Smooth muscle cell (in vitro differentiated cells): ENCODE results near the gene MRPL30. TPM values are rescaled to one million over a fixed set of nuclear protein-coding genes. Genes with fewer than 3 reads are reported as not detected.

Experiments
- DNase-seq: peaks from one replicate; lab custom pipeline; 2025; ENCODE audit not compliant: unreplicated experiment; lab: John Stamatoyannopoulos, UW
- H2AFZ ChIP-seq: fragments of 200-600 bp; sonication (generic); 2 replicates; pipeline ENCODE4 v1.6.0; 2016; ENCODE audit warnings: antibody characterized with exemption, low read depth, mild to moderate bottlenecking
- H3F3A ChIP-seq: fragments of 200-600 bp; sonication (generic); 2 replicates; pipeline ENCODE4 v1.6.0; 2017; ENCODE audit warnings: antibody characterized with exemption, low read depth
- H3K27ac ChIP-seq: fragments of 200-600 bp; sonication (generic); 2 replicates; pipeline ENCODE4 v1.5.1; 2016; ENCODE audit warnings: low read depth, mild to moderate bottlenecking
- H3K27me3 ChIP-seq: fragments of 200-600 bp; sonication (generic); 2 replicates; pipeline ENCODE4 v1.6.1; 2016; ENCODE audit warnings: low read depth, mild to moderate bottlenecking
- H3K36me3 ChIP-seq: fragments of 200-600 bp; sonication (generic); 2 replicates; pipeline ENCODE4 v1.5.1; 2016; ENCODE audit warnings: low read depth
- H3K4me1 ChIP-seq: fragments of 200-600 bp; sonication (generic); 2 replicates; pipeline ENCODE4 v1.5.1; 2016; ENCODE audit warnings: low read depth
- H3K4me2 ChIP-seq: fragments of 200-600 bp; sonication (generic); 2 replicates; pipeline ENCODE4 v1.6.0; 2016; ENCODE audit warnings: mild to moderate bottlenecking
- H3K4me3 ChIP-seq: fragments of 200-600 bp; sonication (generic); 2 replicates; pipeline ENCODE4 v1.5.1; 2016; ENCODE audit warnings: mild to moderate bottlenecking
- H3K79me2 ChIP-seq: fragments of 200-600 bp; sonication (generic); 2 replicates; pipeline ENCODE4 v1.6.0; 2016; ENCODE audit warnings: low read depth, mild to moderate bottlenecking
- H3K9ac ChIP-seq: fragments of 200-600 bp; sonication (generic); 2 replicates; pipeline ENCODE4 v1.6.0; 2016; ENCODE audit warnings: low read depth
- H3K9me3 ChIP-seq: fragments of 200-600 bp; sonication (generic); replicated peaks from 2 replicates; pipeline ENCODE4 v1.5.1; 2016; ENCODE audit warnings: low read depth
- H4K20me1 ChIP-seq: fragments of 200-600 bp; sonication (generic); 2 replicates; pipeline ENCODE4 v1.6.0; 2016; ENCODE audit warnings: low read depth
- WGBS: methylation state at CpG from one replicate; pipeline ENCODE4 v1.1.7; 2016; ENCODE audit warnings: low lambda C conversion rate; 5-methylcytosine and 5-hydroxymethylcytosine counted together
- polyA plus RNA-seq: library from polyadenylated mRNA; unstranded; fragments of >200 nt; fragmentation: Nextera tagmentation; extraction: Ambion mirVana; gene quantifications from 2 replicates; pipeline ENCODE4 v1.2.1, GENCODE V29; 2016
- total RNA-seq: library from RNA; depleted of rRNA; stranded (reverse); fragments of >200 nt; gene quantifications from 2 replicates; pipeline ENCODE4 v1.2.3, GENCODE V29; 2014
- TF ChIP-seq, protein P1 (sequence below): fragments of 200-600 bp; sonication (generic); IDR thresholded peaks from 2 replicates; pipeline ENCODE4 v1.5.1; 2017; ENCODE audit warnings: borderline replicate concordance, mild to moderate bottlenecking, antibody characterized with exemption; ENCODE audit not compliant: insufficient read depth, poor library complexity, severe bottlenecking

The MRPL30 gene
- total and polyA plus RNA-seq, 2 experiments from 2014 or later = 18.8 to 23.1 TPM

DNA sequence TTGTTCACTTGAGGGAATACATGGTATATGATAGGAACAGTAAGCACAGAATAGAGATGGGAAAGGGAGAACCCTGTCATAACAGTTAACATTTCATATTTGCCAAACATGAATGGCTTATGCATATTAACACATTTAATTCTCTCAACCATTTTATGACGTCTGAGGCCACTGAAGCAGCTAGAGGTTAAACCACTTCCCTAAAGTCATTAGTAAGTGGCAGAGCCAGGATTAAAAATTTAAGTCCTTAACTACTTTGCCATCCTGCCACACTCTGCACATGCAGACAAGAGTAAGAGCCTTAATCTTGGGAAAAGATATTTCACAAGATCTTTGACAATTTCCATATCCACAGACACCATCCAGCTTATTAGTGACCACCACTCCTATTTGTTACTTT, 24.1 kb upstream of the MRPL30 start:
- Histone ChIP-seq H3K27ac (no peak overlapping the region), H3K4me1 (peaks cover 10% of the 10 kb centered on the region), H3K79me2 (no peaks in the 10 kb centered on the region), H3K9me3 (no peaks in the 10 kb centered on the region), H4K20me1 (no peaks in the 10 kb centered on the region), H3K4me3 (no peak overlapping the region), H3F3A (no peaks in the 10 kb centered on the region), H2AFZ (no peak overlapping the region), H3K36me3 (no peaks in the 10 kb centered on the region), H3K9ac (no peak overlapping the region), H3K4me2 (no peak overlapping the region), H3K27me3 (no peaks in the 10 kb centered on the region)
- 85% methylated on average over 1 of the region's 1 CpG for WGBS
- TF ChIP-seq, protein P1, sequence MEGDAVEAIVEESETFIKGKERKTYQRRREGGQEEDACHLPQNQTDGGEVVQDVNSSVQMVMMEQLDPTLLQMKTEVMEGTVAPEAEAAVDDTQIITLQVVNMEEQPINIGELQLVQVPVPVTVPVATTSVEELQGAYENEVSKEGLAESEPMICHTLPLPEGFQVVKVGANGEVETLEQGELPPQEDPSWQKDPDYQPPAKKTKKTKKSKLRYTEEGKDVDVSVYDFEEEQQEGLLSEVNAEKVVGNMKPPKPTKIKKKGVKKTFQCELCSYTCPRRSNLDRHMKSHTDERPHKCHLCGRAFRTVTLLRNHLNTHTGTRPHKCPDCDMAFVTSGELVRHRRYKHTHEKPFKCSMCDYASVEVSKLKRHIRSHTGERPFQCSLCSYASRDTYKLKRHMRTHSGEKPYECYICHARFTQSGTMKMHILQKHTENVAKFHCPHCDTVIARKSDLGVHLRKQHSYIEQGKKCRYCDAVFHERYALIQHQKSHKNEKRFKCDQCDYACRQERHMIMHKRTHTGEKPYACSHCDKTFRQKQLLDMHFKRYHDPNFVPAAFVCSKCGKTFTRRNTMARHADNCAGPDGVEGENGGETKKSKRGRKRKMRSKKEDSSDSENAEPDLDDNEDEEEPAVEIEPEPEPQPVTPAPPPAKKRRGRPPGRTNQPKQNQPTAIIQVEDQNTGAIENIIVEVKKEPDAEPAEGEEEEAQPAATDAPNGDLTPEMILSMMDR = no peak
- no peak for DNase-seq

GRCh38 chr2:99158599-99158998, 22.4 kb upstream of the MRPL30 start:
- 87% methylated on average over 5 of the region's 5 CpGs for WGBS
- TF ChIP-seq, protein P1 = no peak
- H3K27ac ChIP-seq = no peak overlapping the region

GRCh38 chr2:99159594-99159993, 21.4 kb upstream of the MRPL30 start:
- Histone ChIP-seq H3F3A (no peaks in the 10 kb centered on the region), H3K4me2 (no peak overlapping the region), H4K20me1 (no peaks in the 10 kb centered on the region), H3K4me1 (peaks cover 5% of the 10 kb centered on the region), H3K4me3 (no peak overlapping the region), H3K27me3 (no peaks in the 10 kb centered on the region), H3K9ac (no peak overlapping the region), H3K9me3 (no peaks in the 10 kb centered on the region), H3K79me2 (no peaks in the 10 kb centered on the region), H3K36me3 (no peaks in the 10 kb centered on the region), H2AFZ (no peak overlapping the region), H3K27ac (no peak overlapping the region)
- DNase-seq = no peak
- WGBS = 87% methylated on average over 4 of the region's 4 CpGs
- TF ChIP-seq, protein P1 = no peak

More at GRCh38 chr2:99158599-99158998, 22.4 kb upstream of the MRPL30 start:
- Histone ChIP-seq H3K9me3 (no peaks in the 10 kb centered on the region), H2AFZ (no peak overlapping the region), H3K4me3 (no peak overlapping the region), H3K27me3 (no peaks in the 10 kb centered on the region), H3K4me2 (no peak overlapping the region), H4K20me1 (no peaks in the 10 kb centered on the region), H3K79me2 (no peaks in the 10 kb centered on the region), H3K36me3 (no peaks in the 10 kb centered on the region), H3F3A (no peaks in the 10 kb centered on the region), H3K9ac (no peak overlapping the region), H3K4me1 (peaks cover 10% of the 10 kb centered on the region)
- DNase-seq = no peak

DNA sequence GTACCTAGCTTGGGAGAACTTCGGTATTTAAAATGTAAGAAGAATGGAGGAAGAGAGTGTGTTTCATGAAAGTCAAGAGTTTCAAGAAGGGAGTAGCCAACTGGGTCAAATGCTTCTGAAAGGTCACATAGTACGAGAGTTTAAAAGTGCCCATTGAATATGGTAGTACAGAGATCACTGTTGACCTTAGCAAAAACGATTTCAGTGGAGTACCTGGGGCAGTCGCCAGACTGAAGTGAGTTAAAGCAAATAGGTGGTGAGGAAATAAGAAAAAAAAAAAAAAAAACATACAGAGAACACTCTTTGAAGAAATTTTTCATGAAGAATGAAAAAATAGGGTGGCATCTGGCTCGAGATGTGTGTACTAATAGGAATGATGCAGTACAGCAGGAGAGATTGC, 14.8 kb upstream of the MRPL30 start:
- TF ChIP-seq, protein P1 = no peak
- 98% methylated on average over 5 of the region's 5 CpGs for WGBS
- H4K20me1 ChIP-seq = no peaks in the 10 kb centered on the region

More for the DNA sequence above, 14.8 kb upstream of the MRPL30 start:
- no peak overlapping the region for H3K4me3 ChIP-seq
- H3F3A ChIP-seq = no peaks in the 10 kb centered on the region
- no peaks in the 10 kb centered on the region for H3K9me3 ChIP-seq
- H3K27me3 ChIP-seq = no peaks in the 10 kb centered on the region
- no peaks in the 10 kb centered on the region for H3K79me2 ChIP-seq
- no peak overlapping the region for H3K9ac ChIP-seq
- peaks cover 14% of the 10 kb centered on the region for H3K36me3 ChIP-seq
- no peaks in the 10 kb centered on the region for H3K4me1 ChIP-seq
- H2AFZ ChIP-seq = no peak overlapping the region
- DNase-seq = no peak
- H3K27ac ChIP-seq = no peak overlapping the region
- no peak overlapping the region for H3K4me2 ChIP-seq
